Stimulated activated CD4-positive, alpha-beta T cell treated with anti-CD3 and anti-CD28 coated beads, Interleukin-2, amount 100 ng/mL, for 24 hours (primary cell): Measurements from ENCODE around the gene PSMD13.
A peak's percentile ranks its signal among the peaks of the same experiment; 100 is the strongest.

Experiments
- DNase-seq, 2 donors: peaks; one replicate each; pipeline ENCODE4 v3.0.0-alpha.2; 2020

PSMD13 gene

DNA sequence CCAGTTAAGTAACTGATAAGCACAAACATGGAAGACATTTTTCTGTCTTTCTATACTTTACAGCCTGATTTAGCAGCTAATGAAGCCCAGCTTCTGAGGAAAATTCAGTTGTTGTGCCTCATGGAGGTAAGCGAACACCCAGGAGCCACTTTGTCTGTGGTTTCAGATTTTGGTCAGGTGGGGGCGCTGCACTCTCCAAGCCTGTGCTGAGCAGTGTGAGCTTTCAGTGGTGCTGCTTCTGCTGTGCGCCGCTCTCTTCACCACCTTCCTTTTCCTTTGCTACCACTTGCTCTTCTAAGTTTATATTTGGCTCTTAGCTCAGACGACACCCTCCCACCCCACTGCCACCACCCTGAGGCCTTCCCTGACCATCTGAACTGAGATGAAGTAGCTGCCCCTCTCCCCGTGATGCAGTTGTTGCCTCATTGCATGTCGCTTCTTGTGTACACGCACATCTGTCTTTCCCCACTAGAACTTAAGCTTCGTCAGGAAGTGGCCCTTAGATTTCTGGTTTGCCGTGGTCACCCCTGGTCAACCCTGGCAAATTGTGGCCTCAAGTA lies 14.0 kb downstream of the PSMD13 start:
- DNase-seq, result peak; percentile 79 to 81

DNA sequence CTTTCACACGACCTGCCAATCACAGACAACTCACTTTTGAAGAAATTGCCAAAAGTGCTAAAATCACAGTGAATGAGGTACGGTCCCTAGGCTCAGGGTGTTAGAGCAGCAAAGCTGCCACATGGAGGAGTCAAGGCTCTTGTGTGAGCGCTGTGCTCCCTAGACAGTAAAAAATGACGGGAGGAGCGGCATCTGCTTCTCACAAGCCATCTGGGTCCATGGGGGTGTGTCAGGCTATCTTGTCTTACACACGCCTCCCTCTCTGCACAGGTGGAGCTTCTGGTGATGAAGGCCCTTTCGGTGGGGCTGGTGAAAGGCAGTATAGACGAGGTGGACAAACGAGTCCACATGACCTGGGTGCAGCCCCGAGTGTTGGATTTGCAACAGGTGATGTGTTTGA lies 14.8 kb downstream of the PSMD13 start:
- DNase-seq, result no peak

DNA sequence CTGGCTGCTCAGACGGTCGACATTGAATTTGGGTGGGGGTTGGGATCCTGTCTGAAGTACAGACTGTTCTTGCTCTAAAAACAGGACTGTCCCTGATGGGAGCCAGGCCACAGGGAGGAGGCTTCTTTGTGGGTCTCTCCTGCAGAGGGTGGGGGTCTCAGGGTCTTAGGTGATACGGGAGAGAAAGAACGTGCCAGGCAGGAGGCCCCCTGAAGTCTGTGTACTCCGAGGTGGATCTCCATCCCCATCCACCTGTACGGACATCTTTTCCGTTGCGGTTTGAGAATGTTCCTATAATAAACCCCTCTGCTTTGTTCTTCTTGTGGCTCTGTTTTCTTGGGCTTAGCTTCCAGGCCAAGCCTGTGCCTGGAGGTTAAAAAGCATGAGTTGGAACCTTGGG lies 15.9 kb downstream of the PSMD13 start:
- no peak for DNase-seq

DNA sequence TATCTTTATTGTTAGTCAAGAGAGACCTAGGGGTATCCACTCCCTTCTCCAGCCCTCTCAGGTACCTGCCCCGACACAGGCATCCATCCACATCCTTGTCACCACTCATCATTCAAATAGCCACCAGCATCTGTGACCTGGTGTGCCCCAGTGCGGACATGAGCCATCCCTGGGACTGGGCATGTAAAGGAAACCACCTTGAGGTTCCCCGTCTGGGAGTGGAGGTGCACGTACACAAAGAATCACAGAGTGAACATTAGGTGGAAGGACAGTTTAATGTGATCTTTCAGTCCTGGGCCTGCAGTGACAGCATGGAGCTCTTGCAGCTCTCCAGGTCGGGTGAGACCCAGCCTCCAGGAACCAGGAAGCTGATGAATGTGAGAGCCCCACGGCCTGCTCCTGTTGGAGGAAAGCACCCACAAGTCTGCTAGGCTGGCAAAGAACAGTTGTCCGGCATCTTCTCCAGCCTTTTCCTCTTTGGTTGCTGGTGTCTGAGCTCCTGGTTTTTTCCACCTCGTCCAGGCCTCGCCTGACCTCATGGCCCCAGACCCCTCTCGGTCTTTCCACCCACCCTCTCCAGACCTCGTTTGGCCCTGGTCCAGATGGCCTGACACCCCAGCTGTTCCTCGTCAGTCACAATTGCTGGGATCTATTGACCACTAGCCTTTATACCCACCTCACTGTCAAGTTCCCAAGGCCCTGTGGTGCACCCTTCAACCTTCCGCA lies 16.5 kb downstream of the PSMD13 start:
- no peak for DNase-seq

GRCh38 chr11:253886-254270 lies 17.1 kb downstream of the PSMD13 start:
- no peak for DNase-seq

GRCh38 chr11:255176-255575 lies 18.4 kb downstream of the PSMD13 start:
- DNase-seq, result no peak

DNA sequence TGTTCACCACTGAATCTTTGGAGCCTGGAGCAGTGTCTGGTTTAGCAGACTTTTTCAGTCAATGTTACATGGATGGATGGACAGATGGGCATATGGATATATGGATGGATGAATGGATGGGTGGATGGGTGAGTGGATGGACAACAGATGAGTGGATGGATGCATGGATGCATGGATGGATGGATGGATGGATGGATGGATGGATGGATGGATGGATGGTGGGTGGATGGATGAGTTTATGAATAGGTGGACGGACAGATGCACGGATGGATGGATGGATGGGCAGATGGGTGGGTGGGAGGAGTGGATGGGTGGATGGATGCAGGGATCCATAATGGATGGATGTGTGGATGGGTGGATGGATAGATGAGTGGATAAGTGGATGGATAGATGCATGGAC lies 19.0 kb downstream of the PSMD13 start:
- no peak for DNase-seq

DNA sequence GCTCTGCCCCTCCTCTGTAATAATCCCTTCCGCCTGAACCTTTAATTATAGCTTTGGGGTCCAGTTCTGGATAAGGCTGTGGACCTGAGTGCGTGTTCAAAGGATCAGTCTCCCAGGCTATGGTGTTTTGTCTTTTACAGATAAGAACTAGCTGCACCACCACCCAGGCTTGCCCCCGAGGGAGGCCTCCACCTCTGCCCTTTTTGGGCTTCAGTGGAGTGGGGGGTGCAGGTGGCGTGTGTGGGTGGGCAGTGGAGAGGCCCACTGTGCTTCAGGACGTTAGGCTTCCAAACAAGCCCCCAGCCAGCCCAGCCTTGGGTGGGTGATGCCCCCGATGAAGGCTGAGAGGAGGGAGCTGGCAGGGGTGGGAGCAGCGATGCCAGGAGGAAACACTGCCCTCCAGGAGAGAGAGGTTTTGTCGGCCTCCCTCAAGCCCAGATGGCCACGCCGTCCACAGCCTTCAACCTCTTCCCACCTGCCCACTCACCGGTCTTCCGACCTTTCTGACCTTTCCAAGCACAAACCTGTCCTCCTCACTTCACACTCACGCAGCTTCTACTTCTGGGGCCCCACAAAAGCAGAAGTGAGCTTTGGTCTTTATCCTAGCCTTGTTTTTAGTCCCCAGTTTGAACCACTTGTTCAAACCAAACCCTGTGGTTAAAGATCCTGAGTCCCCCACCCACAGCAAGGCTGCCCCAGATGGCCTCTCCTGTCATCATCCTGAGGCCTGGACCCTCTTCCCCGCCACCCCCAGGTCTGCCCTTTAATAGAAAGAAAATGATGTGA lies 20.4 kb downstream of the PSMD13 start:
- DNase-seq, result no peak

DNA sequence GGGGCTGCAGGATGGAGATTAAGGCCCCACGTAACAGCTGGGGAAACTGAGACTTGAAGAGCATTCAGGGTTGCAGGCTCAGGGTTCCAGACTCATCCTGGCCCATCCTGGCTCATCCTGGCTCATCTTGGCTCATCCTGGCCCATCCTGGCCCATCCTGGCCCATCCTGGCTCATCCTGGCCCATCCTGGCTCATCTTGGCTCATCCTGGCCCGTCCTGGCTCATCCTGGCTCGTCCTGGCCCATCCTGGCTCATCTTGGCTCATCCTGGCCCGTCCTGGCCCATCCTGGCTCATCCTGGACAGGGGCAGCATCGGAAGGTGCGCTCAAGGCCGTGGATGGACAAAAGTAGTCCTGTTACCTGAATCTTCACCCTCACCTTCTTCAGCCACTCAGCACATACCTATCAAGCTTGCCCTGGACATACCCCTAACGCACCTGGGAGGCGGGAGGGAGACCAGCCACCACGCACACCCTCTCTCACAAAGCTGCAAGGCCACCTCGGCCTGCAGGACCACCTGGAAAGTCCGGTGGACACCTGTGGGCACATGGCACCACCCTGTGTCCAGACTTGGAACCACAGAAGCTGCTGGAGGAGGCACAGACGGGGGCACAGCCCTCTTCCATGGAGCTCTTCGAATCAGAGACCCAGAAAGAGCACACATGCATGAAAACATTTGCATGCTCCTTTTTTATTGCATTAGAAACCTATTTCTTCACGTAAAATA lies 21.2 kb downstream of the PSMD13 start:
- DNase-seq, result no peak

DNA sequence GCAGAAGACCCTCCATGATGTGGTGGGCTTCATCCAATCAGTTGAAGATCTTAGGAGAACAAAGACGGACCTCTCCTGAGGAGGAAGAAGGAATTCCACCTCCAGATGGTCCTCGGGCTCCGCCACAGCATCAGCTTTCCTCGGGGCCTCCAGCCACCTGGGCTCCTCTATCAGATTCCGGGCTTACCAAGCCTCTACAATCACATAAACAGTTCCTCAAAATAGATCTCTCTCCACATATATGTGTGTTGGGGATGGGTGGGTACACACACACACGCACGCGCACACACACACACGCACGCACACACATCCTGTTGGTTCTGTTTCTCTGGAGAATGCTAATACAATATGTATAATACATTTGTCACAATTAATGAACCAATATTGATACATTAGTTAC lies 22.6 kb downstream of the PSMD13 start:
- DNase-seq, result no peak

GRCh38 chr11:261624-262023 lies 24.8 kb downstream of the PSMD13 start:
- no peak for DNase-seq

DNA sequence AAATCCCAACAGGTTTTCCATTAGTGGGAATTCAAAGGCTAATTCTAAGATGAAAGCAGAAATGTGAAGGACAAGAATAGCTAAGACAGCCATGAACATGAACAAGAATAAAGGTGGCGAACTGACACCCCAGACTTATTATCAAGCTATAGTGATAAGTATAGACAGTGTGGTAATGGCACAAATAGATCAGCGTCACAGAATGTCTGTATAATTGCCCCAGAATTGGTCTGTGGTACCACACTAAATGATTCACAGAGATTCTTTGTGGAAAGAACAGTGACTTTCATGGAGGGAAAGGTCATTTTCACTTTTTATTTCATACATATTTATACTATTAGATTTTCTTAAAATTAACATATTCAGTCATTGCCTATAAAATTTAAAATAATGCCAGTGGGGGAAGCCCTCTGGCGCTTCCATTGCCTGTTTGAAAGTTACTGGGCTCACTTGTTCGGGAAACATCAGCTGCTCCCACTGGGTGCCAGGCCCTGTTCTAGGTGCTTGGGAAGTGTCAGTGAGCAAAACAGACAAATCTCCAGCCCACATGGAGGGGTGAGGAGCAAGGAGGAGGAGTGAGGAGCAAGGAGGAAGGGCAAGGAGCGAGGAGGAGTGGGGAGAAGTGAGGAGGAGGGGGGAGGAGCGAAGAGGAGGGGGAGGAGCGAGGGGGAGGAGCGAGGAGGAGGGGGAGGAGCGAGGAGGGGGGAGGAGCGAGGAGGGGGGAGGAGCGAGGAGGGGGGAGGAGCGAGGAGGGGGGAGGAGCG lies 30.1 kb downstream of the PSMD13 start:
- DNase-seq, result peak; percentile 32 to 48

GRCh38 chr11:267491-267994 lies 30.8 kb downstream of the PSMD13 start:
- DNase-seq, result peak; percentile 62 to 63

GRCh38 chr11:268716-269145 lies 32.0 kb downstream of the PSMD13 start:
- DNase-seq, result peak in 1 of 2 donors; percentile 38

DNA sequence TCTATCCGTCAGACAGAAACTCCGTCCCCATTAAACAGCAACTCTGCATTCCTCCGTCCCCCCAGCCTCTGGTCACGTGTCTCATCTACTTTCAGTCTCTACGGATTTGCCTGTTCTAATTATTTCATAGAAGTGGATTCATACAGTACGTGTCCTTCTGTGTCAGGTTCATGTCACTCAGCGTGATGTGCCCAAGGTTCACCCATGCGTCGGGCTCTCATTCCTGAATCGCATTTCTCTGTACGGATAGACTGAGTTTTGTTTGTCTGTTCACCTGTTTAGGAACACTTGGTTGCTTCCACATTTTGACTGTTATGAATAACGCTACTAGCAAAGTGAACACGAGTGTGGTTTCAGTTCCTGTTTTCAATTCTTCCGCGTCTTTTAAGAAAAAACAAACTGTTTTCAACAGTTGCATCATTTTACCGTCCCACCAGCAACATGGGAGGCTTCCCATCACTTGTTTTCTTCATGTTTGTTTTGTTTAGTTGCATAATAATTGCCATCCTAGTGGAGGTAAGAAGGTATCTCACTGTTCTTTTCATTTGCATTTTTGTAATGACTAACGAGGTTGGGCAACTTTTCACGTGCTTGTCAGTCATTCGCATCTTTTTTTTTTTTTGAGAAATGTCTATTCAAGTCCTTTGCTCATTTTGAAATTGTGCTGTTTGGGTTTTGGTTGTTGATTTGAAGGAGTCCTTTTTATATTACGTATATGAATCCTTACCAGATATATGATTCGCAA lies 32.5 kb downstream of the PSMD13 start:
- DNase-seq, result peak; percentile 36 to 63

DNA sequence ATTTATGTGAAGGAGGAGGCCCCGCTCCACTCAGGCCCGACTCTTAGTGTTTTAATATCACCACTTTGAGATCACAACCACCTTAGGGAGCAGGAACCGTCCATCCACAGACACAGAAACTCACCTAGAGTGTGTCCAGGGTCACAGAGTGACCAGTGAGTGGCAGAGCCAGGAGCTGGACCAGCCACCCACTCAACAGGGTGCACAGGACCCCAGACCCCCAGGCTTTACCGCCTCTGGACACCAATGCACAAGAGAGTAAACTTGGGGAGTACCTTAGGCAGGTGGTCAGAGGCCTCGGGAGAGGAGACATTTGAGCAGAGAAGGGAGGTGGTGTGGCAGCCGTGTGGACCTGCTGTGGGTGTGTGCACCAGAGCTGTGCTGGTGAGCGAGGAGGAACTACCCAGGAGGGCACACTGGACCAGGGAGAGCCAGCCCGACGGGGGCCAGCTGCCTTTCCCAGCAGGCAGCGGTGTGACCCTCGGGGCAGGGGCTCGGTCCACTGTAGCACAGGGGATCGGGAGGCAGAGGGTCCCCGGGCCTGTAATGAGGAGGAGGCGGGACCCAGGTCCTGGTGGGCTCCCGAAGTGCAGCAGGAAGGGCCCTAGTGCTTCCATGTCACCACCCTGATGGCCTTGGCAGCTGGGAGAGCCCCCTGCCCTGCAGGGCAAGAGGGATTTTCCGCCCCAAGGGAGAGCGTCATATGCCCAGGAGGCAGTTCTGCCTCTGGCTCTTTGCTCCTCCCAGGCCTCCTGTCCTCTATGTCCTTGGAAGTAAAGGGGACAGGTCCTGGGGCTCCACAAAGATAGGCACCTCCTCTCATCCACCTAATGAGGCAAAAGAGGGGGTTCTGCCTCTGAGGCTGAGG lies 33.9 kb downstream of the PSMD13 start:
- DNase-seq, result no peak

DNA sequence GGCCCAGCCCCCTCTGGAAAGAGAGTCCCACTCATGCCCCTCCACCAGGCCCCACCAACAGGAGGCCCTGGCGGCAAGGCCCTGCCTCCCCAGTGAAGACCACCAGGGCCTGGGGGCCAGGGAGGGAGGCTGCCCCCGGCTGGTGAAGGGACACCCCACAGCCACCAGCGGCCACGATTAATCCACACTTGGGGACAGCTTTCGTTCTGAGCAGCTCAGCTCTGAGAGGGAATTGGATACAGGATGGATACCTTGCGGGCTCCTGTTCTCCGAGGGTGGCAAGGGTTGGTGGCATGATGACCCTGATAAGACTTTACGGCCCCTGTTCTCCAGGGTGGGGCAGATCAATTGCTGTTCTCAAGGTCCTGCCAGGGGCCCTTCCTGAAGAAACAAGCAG lies 34.5 kb downstream of the PSMD13 start:
- no peak for DNase-seq

DNA sequence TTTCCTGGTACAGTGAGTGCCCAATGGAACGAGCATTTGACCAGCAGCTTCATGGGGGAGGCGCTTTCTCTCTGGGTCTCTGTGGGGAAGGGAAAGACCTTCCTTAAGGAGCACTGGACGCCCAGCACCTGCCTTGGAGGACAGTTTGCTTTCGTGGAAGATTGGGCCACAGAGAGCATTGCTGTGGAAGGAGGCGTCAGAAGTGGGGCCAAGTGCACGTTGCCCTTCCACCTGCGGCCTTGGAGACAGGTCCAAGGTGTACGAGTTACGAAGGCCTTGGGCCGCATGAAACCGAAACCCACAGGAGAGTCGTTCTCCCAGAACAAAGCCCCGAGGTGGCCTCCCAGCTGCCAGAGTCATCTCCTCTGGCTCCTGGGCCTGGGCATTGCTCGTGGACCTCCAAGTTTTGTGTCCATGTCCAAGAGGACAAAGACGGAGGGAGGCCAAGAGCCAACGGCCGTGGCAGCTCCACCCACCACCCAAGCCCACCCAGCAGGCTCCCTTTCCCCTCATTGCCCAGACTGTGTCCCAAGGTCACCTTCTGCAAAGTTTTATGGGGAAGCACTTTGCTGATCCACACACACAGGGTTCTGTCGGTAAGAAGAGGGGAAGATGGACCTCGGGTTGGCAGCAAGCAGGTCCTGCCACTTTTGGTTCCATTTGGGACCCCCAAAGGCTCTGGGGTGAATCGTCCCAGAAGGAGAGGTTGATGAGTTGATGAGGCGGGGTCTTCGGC lies 35.6 kb downstream of the PSMD13 start:
- DNase-seq, result no peak

DNA sequence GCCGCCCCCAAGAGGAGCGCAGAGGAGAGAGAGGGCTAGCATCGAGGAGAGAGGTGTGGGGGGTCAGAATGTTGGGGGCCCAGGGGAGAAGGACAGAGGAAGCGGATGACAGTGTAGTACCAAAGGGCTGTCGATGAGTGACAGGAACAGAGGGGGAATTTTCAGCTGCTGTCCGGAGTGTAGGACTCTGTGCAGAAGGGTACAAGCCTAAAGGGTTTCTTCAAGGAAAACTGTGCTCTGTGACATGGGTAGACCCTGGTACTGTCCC lies 36.1 kb downstream of the PSMD13 start:
- no peak for DNase-seq

- no peak for DNase-seq
These were observed 39.4 kb downstream of the PSMD13 start for GRCh38 chr11:276219-276618.
